AG04449 (cell line): ENCODE results near the gene GAL3ST1.
A peak's percentile ranks its signal among the peaks of the same experiment; 100 is the strongest.
"Not testable (repeated sequence)": the region's sequence is repeated elsewhere in the genome, so short reads cannot be mapped to it uniquely, and the experiment has no call there.

Experiments
- CTCF ChIA-PET: fragments of 350-600 bp; formaldehyde crosslinking; extraction: SDS; loops from one replicate; lab custom pipeline; 2021; ENCODE audit warnings: antibody characterized with exemption; lab: Yijun Ruan, JAX
- POLR2A ChIA-PET: fragments of 400-600, 350-600 bp; formaldehyde crosslinking; extraction: SDS; loops from one replicate; lab custom pipeline; 2020; ENCODE audit warnings: antibody characterized with exemption, inconsistent platforms; lab: Yijun Ruan, JAX
- DNase-seq: peaks from one replicate; pipeline ENCODE4 v3.0.0-alpha.2; 2010; ENCODE audit warnings: low read depth, low spot score
- H3K4me3 ChIP-seq: 2 replicates; pipeline ENCODE4 v1.5.1; 2011; ENCODE audit warnings: low read depth, mild to moderate bottlenecking, control low read depth, low read length
- TF ChIP-seq, protein P1 (sequence below): IDR thresholded peaks from one replicate; pipeline ENCODE4 v1.5.1; 2011; ENCODE audit warnings: mild to moderate bottlenecking, moderate library complexity, low read length, control low read depth, inconsistent platforms; ENCODE audit not compliant: insufficient read depth; ENCODE audit errors: missing control alignments

Gene GAL3ST1

DNA sequence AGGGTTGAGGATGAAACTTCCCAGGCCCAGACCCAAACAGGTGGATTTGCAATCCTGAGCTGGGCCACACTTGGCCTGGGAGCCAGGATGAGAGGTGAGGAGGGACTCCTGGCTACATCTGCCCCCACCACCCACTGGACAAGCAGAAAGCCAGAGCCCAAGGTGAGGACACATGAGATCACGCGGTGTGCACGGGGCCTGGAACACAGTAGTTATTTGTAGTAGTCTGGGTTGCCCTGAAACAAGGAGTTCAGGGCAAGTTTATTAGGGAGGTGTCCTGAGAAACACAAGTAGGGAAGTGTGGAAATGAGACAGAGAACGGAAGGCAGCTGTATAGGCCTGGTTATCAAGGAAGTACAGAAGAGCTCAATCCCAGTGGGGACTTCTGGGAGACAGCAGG, 27.3 kb downstream of the GAL3ST1 start:
- ChIA-PET POLR2A (no interaction called here), CTCF (no interaction called here)
- no peak for DNase-seq
- H3K4me3 ChIP-seq: no peak overlapping the region
- TF ChIP-seq, protein P1, sequence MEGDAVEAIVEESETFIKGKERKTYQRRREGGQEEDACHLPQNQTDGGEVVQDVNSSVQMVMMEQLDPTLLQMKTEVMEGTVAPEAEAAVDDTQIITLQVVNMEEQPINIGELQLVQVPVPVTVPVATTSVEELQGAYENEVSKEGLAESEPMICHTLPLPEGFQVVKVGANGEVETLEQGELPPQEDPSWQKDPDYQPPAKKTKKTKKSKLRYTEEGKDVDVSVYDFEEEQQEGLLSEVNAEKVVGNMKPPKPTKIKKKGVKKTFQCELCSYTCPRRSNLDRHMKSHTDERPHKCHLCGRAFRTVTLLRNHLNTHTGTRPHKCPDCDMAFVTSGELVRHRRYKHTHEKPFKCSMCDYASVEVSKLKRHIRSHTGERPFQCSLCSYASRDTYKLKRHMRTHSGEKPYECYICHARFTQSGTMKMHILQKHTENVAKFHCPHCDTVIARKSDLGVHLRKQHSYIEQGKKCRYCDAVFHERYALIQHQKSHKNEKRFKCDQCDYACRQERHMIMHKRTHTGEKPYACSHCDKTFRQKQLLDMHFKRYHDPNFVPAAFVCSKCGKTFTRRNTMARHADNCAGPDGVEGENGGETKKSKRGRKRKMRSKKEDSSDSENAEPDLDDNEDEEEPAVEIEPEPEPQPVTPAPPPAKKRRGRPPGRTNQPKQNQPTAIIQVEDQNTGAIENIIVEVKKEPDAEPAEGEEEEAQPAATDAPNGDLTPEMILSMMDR: no peak

DNA sequence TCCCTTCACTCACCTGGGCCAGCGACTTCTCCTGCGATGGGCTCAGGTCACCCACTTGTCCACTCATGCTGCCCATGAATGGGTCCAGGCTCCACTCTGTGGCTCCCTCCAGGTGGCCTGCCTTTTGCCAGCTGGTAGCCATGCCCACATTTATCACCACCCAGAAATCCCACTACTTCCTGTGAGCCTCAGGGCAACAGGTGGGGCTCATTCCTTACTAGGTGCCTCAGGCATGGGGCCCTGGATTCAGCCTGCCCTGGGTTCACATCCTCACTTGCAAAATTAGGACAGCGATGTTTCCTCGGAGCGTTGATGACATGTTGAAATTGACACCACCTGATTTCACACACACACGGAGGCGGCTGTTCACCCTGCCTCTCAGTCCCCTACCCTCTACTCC, 27.8 kb downstream of the GAL3ST1 start, which contains the start of gene SEC14L6:
TSS of gene SEC14L6 (minus strand) at position 126 of the 400 bp plus-strand sequence. CDS start at position 67, 59 bp downstream.
- ChIA-PET CTCF (no interaction called here), POLR2A (no interaction called here)
- TF ChIP-seq, protein P1: no peak
- no peak within 1 kb of the TSS for H3K4me3 ChIP-seq
- DNase-seq: no peak

DNA sequence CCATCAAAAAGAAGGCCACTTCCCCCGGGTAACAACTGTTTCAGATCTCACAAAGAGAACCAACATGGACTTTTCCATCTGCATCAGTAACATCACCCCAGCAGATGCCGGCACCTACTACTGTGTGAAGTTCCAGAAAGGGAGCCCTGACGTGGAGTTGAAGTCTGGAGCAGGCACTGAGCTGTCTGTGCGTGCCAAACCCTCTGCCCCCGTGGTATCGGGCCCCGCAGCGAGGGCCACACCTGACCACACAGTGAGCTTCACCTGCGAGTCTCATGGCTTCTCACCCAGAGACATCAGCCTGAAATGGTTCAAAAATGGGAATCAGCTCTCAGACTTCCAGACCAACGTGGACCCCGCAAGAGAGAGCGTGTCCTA, 31.7 kb downstream of the GAL3ST1 start:
- no peak for DNase-seq
- ChIA-PET CTCF (interaction anchor here (1.2 to 2.7 kb wide), 2 partner anchors 9 to 57 kb away, joined by 3 to 9 read pairs; no protein-coding TSS in a partner anchor), POLR2A (no interaction called here)
- no peak overlapping the region for H3K4me3 ChIP-seq
- TF ChIP-seq, protein P1: no peak

DNA sequence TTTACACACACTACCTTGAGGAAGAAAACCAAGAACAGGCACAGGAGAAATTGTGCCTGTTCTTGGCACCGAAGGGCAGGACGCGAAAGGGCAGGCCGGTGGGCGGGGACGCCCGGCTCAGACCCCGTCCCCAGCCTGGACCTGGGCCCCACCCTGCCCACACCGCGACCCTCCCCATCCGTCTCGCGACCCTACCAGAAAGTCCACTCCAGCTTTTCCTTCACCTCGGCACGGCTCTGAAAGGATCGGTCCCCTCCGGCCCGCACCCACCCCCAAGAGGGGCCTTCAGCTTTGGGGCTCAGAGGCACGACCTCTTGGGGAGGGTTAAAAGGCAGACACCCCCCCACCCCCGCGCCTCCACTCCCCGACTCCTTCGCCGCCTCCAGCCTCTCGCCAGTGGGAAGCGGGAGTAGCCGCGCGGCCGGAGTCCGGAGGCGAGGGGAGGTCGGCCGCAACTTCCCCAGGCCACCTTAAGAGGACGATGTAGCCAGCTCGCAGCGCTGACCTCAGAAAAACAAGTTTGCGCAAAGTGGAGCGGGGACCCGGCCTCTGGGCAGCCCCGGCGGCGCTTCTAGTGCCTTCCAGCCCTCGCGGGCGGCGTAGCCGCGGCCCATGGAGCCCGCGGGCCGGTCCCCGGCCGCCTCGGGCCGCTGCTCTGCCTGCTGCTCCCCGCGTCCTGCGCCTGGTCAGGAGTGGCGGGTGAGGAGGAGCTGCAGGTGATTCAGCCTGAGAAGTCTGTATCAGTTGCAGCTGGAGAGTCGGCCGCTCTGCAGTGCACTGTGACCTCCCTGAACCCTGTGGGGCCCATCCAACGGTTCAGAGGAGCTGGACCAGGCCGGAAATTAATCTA, 32.3 kb downstream of the GAL3ST1 start:
- DNase-seq: no peak
- ChIA-PET CTCF (interaction anchor here (1.2 to 2.7 kb wide), 2 partner anchors 32 to 57 kb away, joined by 3 to 9 read pairs; no protein-coding TSS in a partner anchor), POLR2A (no interaction called here)
- TF ChIP-seq, protein P1: no peak
- H3K4me3 ChIP-seq: 0 out of 2 replicates have a peak overlapping the region, but pooled peaks have one; percentile 1

DNA sequence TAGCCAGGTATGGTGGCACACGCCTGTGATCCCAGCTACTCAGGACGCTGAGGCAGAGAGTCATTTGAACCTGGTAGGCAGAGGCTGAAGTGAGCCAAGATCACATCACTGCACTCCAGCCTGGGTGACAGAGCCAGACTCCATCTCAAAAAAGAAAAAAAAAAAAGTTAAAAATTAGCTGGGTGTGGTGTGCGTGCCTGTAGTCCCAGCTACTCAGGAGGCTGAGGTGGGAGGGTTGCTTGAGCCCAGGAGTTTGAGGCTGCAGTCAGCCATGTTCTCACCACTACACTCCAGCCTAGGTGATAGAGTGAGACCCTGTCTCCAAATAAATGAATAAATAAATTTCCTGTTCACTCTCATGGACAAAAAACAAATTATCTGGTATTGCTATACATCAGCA, 33.0 kb downstream of the GAL3ST1 start:
- CTCF ChIA-PET: interaction anchor here (0.8 to 2.7 kb wide), 3 partner anchors 31 to 56 kb away, joined by 3 to 9 read pairs (median 3); no protein-coding TSS in a partner anchor
- DNase-seq, POLR2A ChIA-PET, H3K4me3 ChIP-seq: not testable (repeated sequence)

DNA sequence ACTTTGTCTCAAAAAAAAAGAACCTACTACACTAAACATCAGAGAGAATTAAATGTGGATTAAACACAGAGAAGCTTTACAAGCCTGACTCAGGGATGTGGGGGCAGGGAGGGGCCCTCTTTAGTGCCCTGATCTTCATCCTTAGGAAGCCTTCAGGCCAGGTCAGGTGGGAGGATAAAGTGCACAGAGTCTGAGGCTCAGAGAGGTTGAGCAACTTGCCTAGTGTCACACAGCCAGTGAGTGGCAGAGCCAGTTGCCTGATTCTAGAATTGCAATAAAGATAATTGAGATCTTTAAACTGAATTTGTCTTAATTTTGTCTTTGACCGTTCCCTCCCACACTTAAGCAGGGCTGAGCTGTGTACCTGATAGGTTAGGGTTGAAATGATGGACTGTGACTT, 35.1 kb downstream of the GAL3ST1 start:
- H3K4me3 ChIP-seq: no peak overlapping the region
- DNase-seq: no peak
- CTCF ChIA-PET: no interaction called here
- POLR2A ChIA-PET: no interaction called here
- TF ChIP-seq, protein P1: no peak
